H1 (cell line): Measurements from ENCODE around the gene ANAPC2.

ENCODE experiments used
- CBX8 ChIP-seq: fragments of 300-800, 300-1000 bp; sonication (generic); IDR thresholded peaks from 2 replicates; pipeline ENCODE4 v1.7.1; 2016; ENCODE audit warnings: low read depth, low read length, borderline replicate concordance
- EGR1 ChIP-seq: IDR thresholded peaks from 2 replicates; pipeline ENCODE4 v1.6.1; 2011; ENCODE audit warnings: low read depth, low read length, borderline replicate concordance
- EZH2 ChIP-seq: fragments of 200-600 bp; sonication (generic); IDR thresholded peaks from 2 replicates; pipeline ENCODE4 v1.7.1; 2012; ENCODE audit warnings: low read depth, mild to moderate bottlenecking, moderate library complexity, low read length, inconsistent platforms; ENCODE audit not compliant: severe bottlenecking
- HDAC2 ChIP-seq, 2 experiments: fragments of 300-600 bp in 1 of 2; sonication (generic) in 1 of 2; IDR thresholded peaks; 2 replicates each; pipeline ENCODE4 v1.6.1; 2011 to 2012; ENCODE audit warnings: low read depth in 2 of 2, low read length in 2 of 2, mild to moderate bottlenecking in 2 of 2, moderate library complexity in 2 of 2, borderline replicate concordance in 1 of 2, inconsistent platforms in 1 of 2
- POLR2A ChIP-seq, 2 experiments: IDR thresholded peaks; 1 replicate in 1 of 2; 2 replicates in 1 of 2; pipeline ENCODE4 v1.6.1; 2011; ENCODE audit warnings: low read depth in 2 of 2, low read length in 2 of 2, mild to moderate bottlenecking in 2 of 2; ENCODE audit errors: control extremely low read depth in 1 of 2
- POLR2AphosphoS5 ChIP-seq: IDR thresholded peaks from 2 replicates; pipeline ENCODE4 v1.6.1; 2011; ENCODE audit warnings: low read depth, low read length
- RAD21 ChIP-seq, 2 experiments: IDR thresholded peaks in 1 of 2; conservative IDR thresholded peaks in 1 of 2; 2 replicates each; pipeline ENCODE4 v1.6.1; 2011; ENCODE audit warnings: low read depth in 2 of 2, low read length in 2 of 2, improper control_type of control experiment in 1 of 2, inconsistent platforms in 1 of 2, mild to moderate bottlenecking in 1 of 2, moderate library complexity in 1 of 2
- RNF2 ChIP-seq: fragments of 200-900, 300-1000 bp; sonication (generic); IDR thresholded peaks from 2 replicates; pipeline ENCODE4 v1.7.1; 2016; ENCODE audit warnings: borderline replicate concordance, low read depth, mild to moderate bottlenecking, antibody characterized with exemption, low read length; ENCODE audit not compliant: poor library complexity, severe bottlenecking; ENCODE audit errors: missing control alignments
- RXRA ChIP-seq: IDR thresholded peaks from 2 replicates; pipeline ENCODE4 v1.6.1; 2011; ENCODE audit warnings: low read depth, mild to moderate bottlenecking, low read length, moderate library complexity; ENCODE audit not compliant: insufficient read depth
- SIN3A ChIP-seq, 2 experiments: IDR thresholded peaks in 1 of 2; conservative IDR thresholded peaks in 1 of 2; 2 replicates each; pipeline ENCODE4 v1.6.1; 2011 to 2012; ENCODE audit warnings: low read length in 2 of 2, improper control_type of control experiment in 1 of 2, low read depth in 1 of 2, mild to moderate bottlenecking in 1 of 2
- TBP ChIP-seq: IDR thresholded peaks from 2 replicates; pipeline ENCODE4 v1.6.1; 2011; ENCODE audit warnings: low read depth, low read length, improper control_type of control experiment
- TEAD4 ChIP-seq: IDR thresholded peaks from 2 replicates; pipeline ENCODE4 v1.6.1; 2012; ENCODE audit warnings: low read depth, low read length, inconsistent platforms, mixed read lengths
- YY1 ChIP-seq: IDR thresholded peaks from 2 replicates; pipeline ENCODE4 v1.6.1; 2011; ENCODE audit warnings: low read depth, mild to moderate bottlenecking, low read length
- TF ChIP-seq, protein P1 (sequence below), 3 experiments: IDR thresholded peaks; 1 replicate in 2 of 3; 2 replicates in 1 of 3; pipeline versions ENCODE4 v1.5.1 to v1.6.1; 2011; ENCODE audit warnings: low read length in 3 of 3, mild to moderate bottlenecking in 3 of 3, inconsistent platforms in 2 of 3, low read depth in 1 of 3, moderate library complexity in 1 of 3; ENCODE audit not compliant: insufficient read depth in 1 of 3; ENCODE audit errors: control extremely low read depth in 1 of 3

DNA sequence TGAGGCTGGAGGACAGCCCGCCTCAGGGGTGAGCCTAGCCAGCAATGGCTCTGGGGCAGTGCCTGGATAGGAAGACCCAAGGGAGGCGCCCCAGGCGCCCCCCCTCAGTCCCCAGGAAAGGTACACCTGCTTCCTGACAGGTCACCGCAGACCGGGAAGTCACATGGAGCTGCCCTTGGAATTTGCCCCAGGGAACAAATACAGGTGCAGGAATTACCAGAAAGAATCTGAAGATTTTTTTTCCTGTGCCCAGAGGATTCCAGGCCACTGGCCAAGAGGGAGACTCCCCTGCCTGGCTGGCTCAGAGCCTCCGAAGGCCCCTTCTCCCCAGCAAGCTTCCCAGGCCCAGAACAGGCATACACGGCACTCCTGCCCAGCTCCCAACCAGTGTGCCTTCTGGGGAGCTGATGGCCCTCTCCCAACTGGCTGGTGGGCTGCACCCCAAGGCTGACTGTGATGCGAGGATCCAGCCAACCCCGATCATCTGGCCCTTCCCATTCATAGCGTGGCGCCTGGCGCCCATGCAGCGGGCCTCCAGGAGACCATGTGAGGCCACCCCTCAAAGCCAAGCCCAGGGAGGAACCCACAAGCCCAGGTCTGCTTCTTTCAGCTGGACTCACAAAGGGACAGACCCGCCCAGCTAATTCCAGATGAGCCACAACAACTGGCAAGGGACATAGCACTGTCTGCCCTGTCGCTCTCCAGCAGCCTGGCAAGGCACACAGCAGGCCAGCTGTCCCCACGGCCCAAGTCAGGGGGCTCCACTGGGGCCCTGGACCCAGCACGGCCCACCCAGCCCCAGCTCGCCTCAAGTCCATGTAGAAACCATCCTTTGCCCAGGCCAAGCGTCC, 9.9 kb upstream of the ANAPC2 start:
- TF ChIP-seq, protein P1, sequence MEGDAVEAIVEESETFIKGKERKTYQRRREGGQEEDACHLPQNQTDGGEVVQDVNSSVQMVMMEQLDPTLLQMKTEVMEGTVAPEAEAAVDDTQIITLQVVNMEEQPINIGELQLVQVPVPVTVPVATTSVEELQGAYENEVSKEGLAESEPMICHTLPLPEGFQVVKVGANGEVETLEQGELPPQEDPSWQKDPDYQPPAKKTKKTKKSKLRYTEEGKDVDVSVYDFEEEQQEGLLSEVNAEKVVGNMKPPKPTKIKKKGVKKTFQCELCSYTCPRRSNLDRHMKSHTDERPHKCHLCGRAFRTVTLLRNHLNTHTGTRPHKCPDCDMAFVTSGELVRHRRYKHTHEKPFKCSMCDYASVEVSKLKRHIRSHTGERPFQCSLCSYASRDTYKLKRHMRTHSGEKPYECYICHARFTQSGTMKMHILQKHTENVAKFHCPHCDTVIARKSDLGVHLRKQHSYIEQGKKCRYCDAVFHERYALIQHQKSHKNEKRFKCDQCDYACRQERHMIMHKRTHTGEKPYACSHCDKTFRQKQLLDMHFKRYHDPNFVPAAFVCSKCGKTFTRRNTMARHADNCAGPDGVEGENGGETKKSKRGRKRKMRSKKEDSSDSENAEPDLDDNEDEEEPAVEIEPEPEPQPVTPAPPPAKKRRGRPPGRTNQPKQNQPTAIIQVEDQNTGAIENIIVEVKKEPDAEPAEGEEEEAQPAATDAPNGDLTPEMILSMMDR (IDR thresholded peaks at IDR 0.05; ENCODE audit: control extremely low read depth in 1 of 3, insufficient read depth in 1 of 3, low read depth in 1 of 3, low read length in 3 of 3), result no peak
- TF ChIP-seq EZH2 (no peak), POLR2A (IDR thresholded peaks at IDR 0.05; ENCODE audit: control extremely low read depth in 1 of 2, low read depth in 2 of 2, low read length in 2 of 2) (no peak), RAD21 (IDR thresholded peaks at IDR 0.05 in 1 of 2, conservative IDR thresholded peaks at IDR 0.05 in 1 of 2; ENCODE audit: low read depth in 2 of 2, low read length in 2 of 2) (no peak), YY1 (no peak), CBX8 (no peak), RNF2 (no peak), SIN3A (conservative IDR thresholded peaks at IDR 0.05 in 1 of 2, IDR thresholded peaks at IDR 0.05 in 1 of 2; ENCODE audit: low read depth in 1 of 2, low read length in 2 of 2) (no peak), TBP (no peak), EGR1 (no peak), HDAC2 (IDR thresholded peaks at IDR 0.05; ENCODE audit: borderline replicate concordance in 1 of 2, low read depth in 2 of 2, low read length in 2 of 2) (no peak), TEAD4 (no peak), RXRA (no peak), POLR2AphosphoS5 (no peak)
